ENCODE data around the gene ESRP2.

ESRP2 gene

DNA sequence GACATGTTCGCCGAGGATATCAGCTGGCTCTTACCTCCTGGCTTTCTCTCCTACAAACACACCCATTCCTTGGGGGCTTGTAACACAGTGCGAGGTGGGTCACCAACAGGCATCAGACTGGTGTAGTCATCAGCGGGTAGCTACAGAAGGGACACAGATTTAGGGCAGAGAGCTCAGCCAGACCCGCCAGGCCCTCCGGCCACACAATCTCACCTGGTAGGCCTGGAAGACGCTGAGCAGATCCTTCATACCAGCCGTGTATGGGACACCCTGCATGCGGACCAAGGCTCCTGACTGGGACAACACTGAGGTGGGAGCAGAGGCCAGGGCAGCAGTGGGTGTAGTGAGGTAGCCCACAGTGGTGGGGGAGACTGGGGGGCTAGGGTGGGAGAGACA is 5.8 kb downstream of the ESRP2 start:
- WGBS (ENCODE audit: insufficient coverage) = 99% methylated on average over 9 of the region's 9 CpGs
- Histone ChIP-seq H3K9me3 (ENCODE audit: control extremely low read depth in 1 of 5, control insufficient read depth in 4 of 5, insufficient read depth in 2 of 5, low read depth in 1 of 5, low read length in 4 of 5) (no peaks in the 10 kb centered on the region), H3K4me3 (ENCODE audit: control insufficient read depth in 1 of 7, extremely low read depth in 1 of 7, insufficient read depth in 4 of 7, low read depth in 2 of 7, low read length in 6 of 7) (no peak overlapping the region), H3K4me1 (ENCODE audit: control extremely low read depth in 1 of 4, control insufficient read depth in 4 of 4, insufficient read depth in 4 of 4, low read length in 3 of 4) (peaks cover 0 to 35% (median 29%) of the 10 kb centered on the region in 4 experiments), H3K27me3 (replicated peaks in 2 of 5; ENCODE audit: control insufficient read depth in 4 of 5, insufficient read depth in 5 of 5, low read length in 4 of 5) (no peaks in the 10 kb centered on the region), H3K27ac (ENCODE audit: insufficient read depth in 1 of 2, low read depth in 1 of 2, low read length in 2 of 2, poor library complexity in 1 of 2, severe bottlenecking in 2 of 2) (no peak overlapping the region), H3K36me3 (ENCODE audit: control insufficient read depth in 4 of 4, insufficient read depth in 4 of 4, low read length in 3 of 4) (peaks cover 0 to 38% (median 13%) of the 10 kb centered on the region in 4 experiments)
- POLR2A ChIA-PET = no interaction called here
- CTCF ChIA-PET = interaction anchor here (0.7 to 1.6 kb wide), 17 partner anchors 8 to 386 kb away, joined by 3 to 9 read pairs (median 4); partner anchors contain the start of gene PLA2G15
- DNase-seq = no peak

DNA sequence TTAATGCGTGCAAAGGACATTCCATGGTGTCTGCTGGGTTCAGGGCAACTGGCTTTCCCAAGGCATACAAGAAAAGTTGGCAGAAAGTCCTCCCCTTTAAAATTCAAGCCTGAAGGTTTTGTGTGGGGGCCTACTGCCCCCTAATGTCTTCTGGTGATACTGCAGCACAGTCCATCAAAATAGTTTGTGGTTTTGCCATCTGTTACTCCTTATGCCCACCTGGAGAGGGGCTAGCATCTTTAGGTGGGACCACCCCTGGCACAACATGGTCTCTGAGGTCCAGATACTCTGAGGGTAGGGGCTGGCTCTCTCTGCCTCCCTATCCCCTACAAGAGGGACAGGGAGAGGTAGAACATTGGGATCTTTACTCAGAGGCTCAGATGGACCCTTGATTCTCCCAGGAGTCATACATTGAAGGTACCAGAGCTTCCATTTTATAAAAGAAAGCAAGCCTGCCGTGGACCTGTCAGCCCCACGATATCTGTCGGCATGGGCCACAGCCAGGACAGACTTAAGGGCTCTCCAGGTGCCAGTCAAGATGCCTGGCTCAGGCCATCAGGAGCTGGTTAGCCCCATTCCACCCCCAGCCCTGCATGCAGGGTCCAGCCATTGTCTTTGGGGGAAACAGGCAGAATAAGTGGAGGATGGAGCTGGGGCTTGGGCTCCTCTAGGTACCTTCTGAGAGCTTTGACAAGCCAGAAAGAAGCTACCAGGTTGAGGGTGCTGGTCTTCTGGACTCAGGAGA is 6.3 kb downstream of the ESRP2 start:
- POLR2A ChIA-PET = no interaction called here

DNA sequence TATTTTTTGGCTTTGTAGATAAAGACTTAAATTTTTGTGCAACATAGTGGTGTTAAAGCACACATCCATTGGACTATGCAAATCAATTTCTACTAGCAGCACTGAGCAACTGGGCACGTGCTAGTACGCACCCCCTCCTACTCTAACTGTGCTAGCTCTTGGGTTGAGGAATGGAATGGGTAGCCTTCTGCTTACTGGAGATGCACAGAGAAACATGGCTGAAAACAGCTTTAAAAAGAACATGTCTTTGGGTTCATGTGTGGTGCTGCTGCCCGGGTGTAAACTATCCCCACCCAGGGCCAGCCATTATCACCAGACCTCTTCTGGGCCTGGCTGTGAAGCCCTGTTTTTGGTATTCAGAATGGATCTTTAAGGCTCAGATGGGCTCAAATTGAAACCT is 7.3 kb downstream of the ESRP2 start:
- WGBS (ENCODE audit: insufficient coverage) = 100% methylated on average over 2 of the region's 3 CpGs
- Histone ChIP-seq H3K36me3 (ENCODE audit: control insufficient read depth in 4 of 4, insufficient read depth in 4 of 4, low read length in 3 of 4) (peaks cover 0 to 38% (median 13%) of the 10 kb centered on the region in 4 experiments), H3K27ac (ENCODE audit: insufficient read depth in 1 of 2, low read depth in 1 of 2, low read length in 2 of 2, poor library complexity in 1 of 2, severe bottlenecking in 2 of 2) (no peak overlapping the region), H3K9me3 (ENCODE audit: control extremely low read depth in 1 of 5, control insufficient read depth in 4 of 5, insufficient read depth in 2 of 5, low read depth in 1 of 5, low read length in 4 of 5) (no peaks in the 10 kb centered on the region), H3K4me1 (ENCODE audit: control extremely low read depth in 1 of 4, control insufficient read depth in 4 of 4, insufficient read depth in 4 of 4, low read length in 3 of 4) (peaks cover 0 to 27% (median 22%) of the 10 kb centered on the region in 4 experiments), H3K27me3 (replicated peaks in 2 of 5; ENCODE audit: control insufficient read depth in 4 of 5, insufficient read depth in 5 of 5, low read length in 4 of 5) (no peaks in the 10 kb centered on the region), H3K4me3 (ENCODE audit: control insufficient read depth in 1 of 7, extremely low read depth in 1 of 7, insufficient read depth in 4 of 7, low read depth in 2 of 7, low read length in 6 of 7) (no peak overlapping the region)
- CTCF ChIA-PET = interaction anchor here (0.7 to 3.3 kb wide), 23 partner anchors 8 to 412 kb away, joined by 3 to 16 read pairs (median 4); partner anchors contain the start of gene NRN1L
- POLR2A ChIA-PET = interaction anchor here (0.6 kb wide), 3 partner anchors 9 to 183 kb away, joined by 3 to 6 read pairs (median 3); no protein-coding TSS in a partner anchor
- DNase-seq = no peak

More for the DNA sequence above, 6.3 kb downstream of the ESRP2 start:
- H3K27ac ChIP-seq (ENCODE audit: insufficient read depth in 1 of 2, low read depth in 1 of 2, low read length in 2 of 2, poor library complexity in 1 of 2, severe bottlenecking in 2 of 2) = no peak overlapping the region
- 94% methylated on average over 4 of the region's 4 CpGs for WGBS (ENCODE audit: insufficient coverage)
- H3K36me3 ChIP-seq (ENCODE audit: control insufficient read depth in 4 of 4, insufficient read depth in 4 of 4, low read length in 3 of 4) = peaks cover 0 to 38% (median 13%) of the 10 kb centered on the region in 4 experiments
- H3K4me3 ChIP-seq (ENCODE audit: control insufficient read depth in 1 of 7, extremely low read depth in 1 of 7, insufficient read depth in 4 of 7, low read depth in 2 of 7, low read length in 6 of 7) = no peak overlapping the region
- CTCF ChIA-PET = interaction anchor here (0.7 to 1.6 kb wide), 17 partner anchors 8 to 385 kb away, joined by 3 to 9 read pairs (median 4); partner anchors contain the start of gene PLA2G15
- H3K4me1 ChIP-seq (ENCODE audit: control extremely low read depth in 1 of 4, control insufficient read depth in 4 of 4, insufficient read depth in 4 of 4, low read length in 3 of 4) = peaks cover 0 to 35% (median 29%) of the 10 kb centered on the region in 4 experiments
- no peaks in the 10 kb centered on the region for H3K27me3 ChIP-seq (replicated peaks in 2 of 5; ENCODE audit: control insufficient read depth in 4 of 5, insufficient read depth in 5 of 5, low read length in 4 of 5)
- DNase-seq = peak; percentile 48 to 74 (median 67)
- H3K9me3 ChIP-seq (ENCODE audit: control extremely low read depth in 1 of 5, control insufficient read depth in 4 of 5, insufficient read depth in 2 of 5, low read depth in 1 of 5, low read length in 4 of 5) = no peaks in the 10 kb centered on the region

DNA sequence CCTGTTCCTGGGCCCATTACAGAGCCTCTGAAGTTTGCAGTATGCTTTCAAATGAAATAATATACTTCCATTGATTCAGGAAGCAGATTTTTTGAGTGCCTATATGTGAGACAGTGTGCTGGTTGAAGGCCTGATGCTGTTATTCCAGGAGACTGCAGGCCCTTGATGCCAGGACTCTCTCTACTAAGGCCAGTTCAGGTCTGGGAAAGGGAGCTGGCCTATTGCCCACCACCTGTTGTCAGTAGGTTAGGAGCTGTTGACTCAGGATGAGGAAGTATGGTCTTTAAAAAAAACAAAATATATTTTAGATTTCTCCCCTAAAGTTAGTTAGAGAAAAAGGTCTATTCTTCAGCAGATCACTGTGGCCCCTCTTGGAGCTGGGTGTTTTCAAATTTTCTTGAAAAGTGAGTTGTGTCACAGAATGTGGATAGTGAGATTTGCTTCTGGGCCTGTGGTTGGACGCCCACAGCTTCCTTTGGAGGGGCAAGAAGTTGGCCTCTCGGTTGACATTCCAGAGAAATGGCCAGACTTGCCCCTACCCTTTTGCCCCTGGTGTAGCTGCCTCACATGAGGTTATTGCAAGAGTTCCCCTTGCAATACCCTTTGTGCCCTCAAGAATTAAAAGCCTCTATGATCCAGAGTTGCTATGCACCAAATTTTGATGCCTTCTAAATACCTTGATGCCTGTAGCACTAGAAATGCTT is 7.9 kb downstream of the ESRP2 start:
- H3K9me3 ChIP-seq (ENCODE audit: control extremely low read depth in 1 of 5, control insufficient read depth in 4 of 5, insufficient read depth in 2 of 5, low read depth in 1 of 5, low read length in 4 of 5) = no peaks in the 10 kb centered on the region
- H3K36me3 ChIP-seq (ENCODE audit: control insufficient read depth in 4 of 4, insufficient read depth in 4 of 4, low read length in 3 of 4) = peaks cover 0 to 38% (median 13%) of the 10 kb centered on the region in 4 experiments
- peak overlapping the region; percentile 33 to 67 for H3K27ac ChIP-seq (ENCODE audit: insufficient read depth in 1 of 2, low read depth in 1 of 2, low read length in 2 of 2, poor library complexity in 1 of 2, severe bottlenecking in 2 of 2)
- peak in 2 of 3 donors; percentile 40 to 47 for DNase-seq
- H3K4me1 ChIP-seq (ENCODE audit: control extremely low read depth in 1 of 4, control insufficient read depth in 4 of 4, insufficient read depth in 4 of 4, low read length in 3 of 4) = peaks cover 0 to 27% (median 22%) of the 10 kb centered on the region in 4 experiments
- 31% methylated on average over 2 of the region's 2 CpGs for WGBS (ENCODE audit: insufficient coverage)
- no peaks in the 10 kb centered on the region for H3K27me3 ChIP-seq (replicated peaks in 2 of 5; ENCODE audit: control insufficient read depth in 4 of 5, insufficient read depth in 5 of 5, low read length in 4 of 5)
- CTCF ChIA-PET = interaction anchor here (0.7 to 3.3 kb wide), 25 partner anchors 8 to 411 kb away, joined by 3 to 16 read pairs (median 3); partner anchors contain the start of gene NRN1L
- POLR2A ChIA-PET = interaction anchor here (0.6 kb wide), 3 partner anchors 10 to 182 kb away, joined by 3 to 6 read pairs (median 3); no protein-coding TSS in a partner anchor
- H3K4me3 ChIP-seq (ENCODE audit: control insufficient read depth in 1 of 7, extremely low read depth in 1 of 7, insufficient read depth in 4 of 7, low read depth in 2 of 7, low read length in 6 of 7) = no peak overlapping the region

DNA sequence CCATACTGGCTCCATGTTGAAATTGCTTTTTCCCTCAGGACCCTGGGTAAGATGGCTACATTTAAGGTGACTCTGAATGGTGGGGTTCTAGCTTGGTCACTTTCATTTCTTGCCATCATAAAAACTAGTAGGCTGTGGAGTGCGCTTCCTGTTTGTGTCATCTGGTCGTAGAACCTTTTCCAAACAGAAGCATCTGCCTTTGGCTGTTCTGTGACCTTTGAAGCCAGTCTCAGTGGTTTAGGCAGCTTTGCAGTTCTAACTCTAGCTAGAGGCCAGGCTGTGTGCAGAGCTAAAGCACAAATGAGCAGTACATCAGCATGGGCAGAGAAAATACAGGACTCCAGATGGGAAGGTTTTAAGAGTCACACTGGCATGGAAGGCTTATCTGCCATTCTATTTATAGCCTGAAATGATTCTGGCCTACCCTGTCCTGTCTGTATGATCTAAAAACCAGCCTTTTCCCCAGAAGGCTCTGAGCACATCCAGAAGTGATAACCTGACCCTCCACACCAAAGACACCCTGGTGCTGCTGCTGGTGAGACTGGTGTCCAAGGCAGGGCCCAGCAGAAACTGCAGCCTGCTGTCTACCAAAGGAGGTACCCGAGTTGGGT is 8.6 kb downstream of the ESRP2 start:
- ChIA-PET POLR2A (interaction anchor here (0.6 kb wide), 1 partner anchor 187 kb away, joined by 4 read pairs; no protein-coding TSS in a partner anchor), CTCF (interaction anchor here (0.8 to 3.3 kb wide), 12 partner anchors 10 to 343 kb away, joined by 3 to 16 read pairs (median 4); partner anchors contain the start of gene NRN1L)
- 50% methylated on average over 2 of the region's 3 CpGs for WGBS (ENCODE audit: insufficient coverage)
- Histone ChIP-seq H3K9me3 (ENCODE audit: control extremely low read depth in 1 of 5, control insufficient read depth in 4 of 5, insufficient read depth in 2 of 5, low read depth in 1 of 5, low read length in 4 of 5) (no peaks in the 10 kb centered on the region), H3K27me3 (replicated peaks in 2 of 5; ENCODE audit: control insufficient read depth in 4 of 5, insufficient read depth in 5 of 5, low read length in 4 of 5) (no peaks in the 10 kb centered on the region), H3K36me3 (ENCODE audit: control insufficient read depth in 4 of 4, insufficient read depth in 4 of 4, low read length in 3 of 4) (peaks cover 0 to 38% (median 13%) of the 10 kb centered on the region in 4 experiments), H3K4me3 (ENCODE audit: control insufficient read depth in 1 of 7, extremely low read depth in 1 of 7, insufficient read depth in 4 of 7, low read depth in 2 of 7, low read length in 6 of 7) (peak overlapping the region in 1 of 7 experiments; percentile 9), H3K27ac (ENCODE audit: insufficient read depth in 1 of 2, low read depth in 1 of 2, low read length in 2 of 2, poor library complexity in 1 of 2, severe bottlenecking in 2 of 2) (peak overlapping the region in 1 of 2 experiments; percentile 67), H3K4me1 (ENCODE audit: control extremely low read depth in 1 of 4, control insufficient read depth in 4 of 4, insufficient read depth in 4 of 4, low read length in 3 of 4) (peaks cover 0 to 27% (median 22%) of the 10 kb centered on the region in 4 experiments)
- DNase-seq = no peak

DNA sequence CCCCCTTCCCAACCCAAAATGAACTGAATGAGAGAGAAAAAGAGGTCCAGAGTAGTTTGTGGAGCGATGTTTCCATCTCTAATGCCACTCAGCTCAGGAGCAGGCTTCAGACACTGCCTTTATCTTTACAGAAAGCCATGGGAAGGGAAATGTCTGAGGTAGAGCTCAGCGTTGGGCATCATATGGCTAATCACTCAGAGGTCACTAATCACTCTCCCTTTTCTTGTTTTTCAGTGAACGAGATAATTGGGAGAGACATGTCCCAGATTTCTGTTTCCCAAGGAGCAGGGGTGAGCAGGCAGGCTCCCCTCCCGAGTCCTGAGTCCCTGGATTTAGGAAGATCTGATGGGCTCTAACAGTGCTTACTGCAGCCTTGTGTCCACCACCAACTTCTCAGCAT is 9.8 kb downstream of the ESRP2 start:
- Histone ChIP-seq H3K36me3 (ENCODE audit: control insufficient read depth in 4 of 4, insufficient read depth in 4 of 4, low read length in 3 of 4) (peaks cover 0 to 36% (median 5%) of the 10 kb centered on the region in 4 experiments), H3K27me3 (replicated peaks in 2 of 5; ENCODE audit: control insufficient read depth in 4 of 5, insufficient read depth in 5 of 5, low read length in 4 of 5) (no peaks in the 10 kb centered on the region), H3K4me1 (ENCODE audit: control extremely low read depth in 1 of 4, control insufficient read depth in 4 of 4, insufficient read depth in 4 of 4, low read length in 3 of 4) (peaks cover 0 to 27% (median 22%) of the 10 kb centered on the region in 4 experiments), H3K4me3 (ENCODE audit: control insufficient read depth in 1 of 7, extremely low read depth in 1 of 7, insufficient read depth in 4 of 7, low read depth in 2 of 7, low read length in 6 of 7) (no peak overlapping the region), H3K27ac (ENCODE audit: insufficient read depth in 1 of 2, low read depth in 1 of 2, low read length in 2 of 2, poor library complexity in 1 of 2, severe bottlenecking in 2 of 2) (peak overlapping the region in 1 of 2 experiments; percentile 23), H3K9me3 (ENCODE audit: control extremely low read depth in 1 of 5, control insufficient read depth in 4 of 5, insufficient read depth in 2 of 5, low read depth in 1 of 5, low read length in 4 of 5) (no peaks in the 10 kb centered on the region)
- DNase-seq = no peak
- ChIA-PET POLR2A (no interaction called here), CTCF (interaction anchor here (1.1 to 3.3 kb wide), 4 partner anchors 10 to 284 kb away, joined by 3 to 16 read pairs (median 6); no protein-coding TSS in a partner anchor)
- 89% methylated on average over 3 of the region's 4 CpGs for WGBS (ENCODE audit: insufficient coverage)

Data from common myeloid progenitor, CD34-positive (primary cell).